NCI-H2081 treated with DMSO at 0.1 percent for 48 hours (cell line): ENCODE data around the gene HPS1.
A peak's percentile ranks its signal among the peaks of the same experiment; 100 is the strongest.

ENCODE experiments used
- DNase-seq: peaks from one replicate; lab custom pipeline; 2025; lab: John Stamatoyannopoulos, UW

The HPS1 gene

DNA sequence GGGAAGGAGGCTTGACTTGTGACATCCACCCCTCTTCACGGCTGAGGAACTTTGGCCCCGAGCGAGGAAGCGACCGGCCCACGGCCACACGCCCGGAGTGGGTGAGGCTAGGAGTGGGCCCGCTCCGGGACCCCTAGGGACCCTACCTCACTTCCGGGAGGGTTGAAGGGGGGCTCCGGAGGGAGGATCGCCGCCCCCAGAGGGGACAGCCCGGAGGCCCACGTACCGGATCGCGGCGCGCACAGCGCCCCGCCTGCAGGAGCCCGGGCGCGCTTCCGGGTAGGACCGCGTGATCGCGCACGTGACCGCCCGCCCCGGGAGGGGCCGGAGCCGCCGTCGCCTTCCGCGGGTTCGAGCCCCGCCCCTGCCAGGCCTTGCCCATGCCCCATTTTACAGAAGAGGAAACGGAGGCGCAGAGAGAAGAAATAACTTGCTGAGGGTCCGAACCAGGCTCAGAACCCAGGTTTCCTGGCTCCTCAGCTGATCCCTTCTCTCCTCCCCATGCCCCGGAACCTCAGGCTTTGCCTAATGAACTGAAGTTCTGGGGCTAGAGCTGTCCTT lies at the start of gene HPS1:
Gene HPS1 (minus strand): TSS at position 275 of the 561 bp plus-strand sequence. CDS start 3,695 bp downstream, outside the sequence.
- no peak for DNase-seq

DNA sequence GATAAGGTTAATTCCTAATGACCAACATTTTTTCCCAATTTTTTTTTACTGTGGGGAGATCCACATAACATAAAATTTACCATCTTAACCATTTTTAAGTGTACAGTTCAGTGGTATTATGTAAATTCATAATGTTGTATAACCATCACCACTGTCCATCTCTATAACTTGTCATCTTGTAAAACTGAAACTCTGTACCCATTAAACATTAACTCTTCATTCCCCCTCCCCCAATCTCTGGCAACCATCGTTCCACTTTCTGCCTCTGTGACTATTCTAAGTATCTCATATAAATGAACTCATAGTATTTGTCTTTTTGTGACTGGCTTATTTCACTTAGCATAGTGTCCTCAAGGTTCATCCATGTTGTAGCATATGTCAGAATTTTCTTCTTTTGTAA lies 46.0 kb upstream of the HPS1 start:
- DNase-seq: no peak

DNA sequence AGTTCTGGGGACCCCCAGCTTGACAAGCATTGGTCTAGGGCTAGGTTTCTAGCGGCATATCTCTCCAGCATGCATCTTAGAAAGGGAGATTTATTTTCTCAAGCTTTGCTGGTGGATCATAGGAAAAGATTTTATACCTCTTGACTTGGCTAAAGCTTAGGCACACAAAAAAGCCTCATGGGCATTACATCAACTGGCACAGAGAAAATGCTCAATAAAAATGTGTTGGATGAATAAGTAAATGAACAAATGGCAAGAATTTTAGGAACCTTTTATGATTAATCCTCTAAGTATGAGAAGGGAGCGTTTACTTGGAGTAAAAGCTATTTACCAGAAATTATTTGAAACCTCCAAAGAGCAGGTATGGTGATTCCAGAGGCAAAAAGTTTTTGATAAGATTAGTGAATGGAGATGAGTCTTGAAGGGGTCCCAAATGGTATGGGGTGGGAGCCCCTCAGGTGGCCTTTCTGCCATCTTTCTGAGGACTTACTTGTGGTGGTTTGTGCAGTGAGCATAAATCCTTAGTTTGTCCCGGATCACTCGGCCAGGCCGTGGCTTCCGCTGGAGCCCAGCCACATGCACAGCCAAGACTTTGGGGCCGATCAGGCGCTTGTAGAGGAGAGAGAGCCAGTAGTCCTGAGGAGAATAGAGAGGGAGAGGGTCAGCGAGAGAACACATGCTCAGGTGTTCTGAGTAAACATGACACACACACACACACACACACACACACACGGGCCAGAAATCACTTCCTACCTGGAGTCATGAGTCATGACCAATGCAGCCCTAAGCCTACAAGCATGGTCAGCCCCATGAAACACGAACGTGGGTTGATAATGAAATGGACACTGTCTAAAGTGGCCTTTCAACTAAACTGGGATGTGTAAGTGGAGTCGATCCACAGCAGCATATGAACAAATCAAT lies 43.1 kb upstream of the HPS1 start:
- no peak for DNase-seq

DNA sequence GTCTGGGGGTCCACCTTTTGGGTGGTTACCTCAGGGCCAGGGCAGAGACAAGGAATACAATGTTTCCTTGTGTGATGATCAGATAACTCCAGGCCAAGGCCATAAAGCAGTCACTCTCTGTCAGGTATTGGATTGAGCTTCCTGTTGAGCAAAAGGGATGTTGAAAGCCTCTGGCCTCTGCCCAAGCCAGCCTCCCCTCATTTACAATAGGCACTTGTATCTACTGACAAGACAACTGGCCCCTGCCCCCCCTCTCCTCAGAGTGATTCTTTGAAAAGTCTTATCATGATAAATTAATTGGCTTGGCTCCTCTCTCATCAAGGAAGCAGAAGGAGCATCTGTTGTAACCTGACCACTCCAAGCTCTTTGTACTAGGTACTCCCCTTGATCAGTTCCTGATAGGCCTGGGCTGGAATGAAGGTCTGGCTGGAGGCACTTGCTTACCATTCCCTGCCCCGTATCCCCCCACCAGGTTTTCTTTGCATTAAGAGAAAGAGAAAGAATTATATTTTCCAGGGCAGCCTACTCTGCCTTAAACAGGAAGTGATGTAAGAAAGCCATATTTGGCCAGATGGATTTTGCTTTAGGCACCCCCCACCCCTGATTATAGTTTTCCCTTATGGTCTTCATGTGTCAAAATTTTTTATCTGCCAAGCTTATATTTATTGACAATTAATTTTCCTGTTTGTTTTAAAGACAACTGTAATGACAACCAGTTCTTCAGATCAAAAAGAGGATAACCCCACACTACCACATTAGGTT lies 42.1 kb upstream of the HPS1 start:
- no peak for DNase-seq

DNA sequence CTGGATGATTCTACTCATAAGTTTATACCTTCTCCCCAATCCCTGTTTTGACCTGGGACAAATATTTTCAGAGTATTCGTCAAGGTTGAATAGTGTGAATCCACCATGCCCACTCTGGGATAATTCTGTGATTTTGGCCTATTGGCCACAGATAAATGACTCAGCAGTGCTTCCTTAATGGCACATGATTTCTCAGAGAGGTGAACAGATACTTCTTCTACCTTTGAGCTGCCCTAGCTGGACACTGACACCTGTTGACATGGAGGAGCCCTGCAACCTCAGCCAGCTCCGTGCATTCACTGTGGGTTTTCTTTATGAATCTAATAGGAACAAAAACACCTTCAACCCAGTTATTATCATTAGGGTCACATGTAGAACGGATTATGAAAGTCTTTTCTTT lies 40.9 kb upstream of the HPS1 start:
- DNase-seq: no peak

DNA sequence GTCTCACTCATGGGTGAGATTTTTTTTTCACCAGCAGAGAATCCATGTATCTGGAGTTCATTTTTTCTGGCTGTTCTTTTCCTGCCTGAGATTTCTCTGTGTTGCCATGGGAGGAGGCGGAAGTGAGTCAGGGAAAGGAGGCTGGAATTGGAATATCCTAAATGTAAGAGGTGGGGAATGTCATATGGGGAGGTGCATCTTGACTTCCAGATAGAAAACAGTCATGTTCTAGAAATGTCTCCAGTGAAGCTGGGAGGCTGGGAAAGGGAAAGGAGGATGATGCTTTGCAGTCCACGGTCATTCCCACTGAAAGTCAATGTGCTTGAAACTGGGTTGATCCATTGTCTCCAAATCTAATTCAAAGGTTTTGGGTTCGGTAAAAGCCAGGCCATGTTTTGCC lies 39.7 kb upstream of the HPS1 start:
- DNase-seq: no peak

DNA sequence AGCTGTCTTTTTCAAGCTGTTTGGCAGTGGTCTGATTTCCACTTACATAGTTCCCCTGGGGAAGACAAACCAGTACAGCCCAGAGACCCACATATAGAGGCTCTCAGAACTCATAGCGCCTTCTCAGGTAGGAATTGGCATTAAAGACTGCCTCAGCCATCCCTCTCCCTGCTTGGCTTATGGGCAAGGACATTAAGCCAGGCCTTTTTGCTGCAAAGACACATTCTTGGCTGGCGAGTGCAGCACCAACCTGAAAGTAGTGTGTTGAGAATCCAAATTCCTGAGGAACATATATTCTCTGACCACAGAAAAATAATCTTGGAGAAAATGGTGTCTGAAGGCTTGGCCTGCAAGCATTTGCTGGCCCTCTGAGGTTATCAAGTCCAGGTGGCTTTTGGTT lies 39.2 kb upstream of the HPS1 start:
- no peak for DNase-seq

DNA sequence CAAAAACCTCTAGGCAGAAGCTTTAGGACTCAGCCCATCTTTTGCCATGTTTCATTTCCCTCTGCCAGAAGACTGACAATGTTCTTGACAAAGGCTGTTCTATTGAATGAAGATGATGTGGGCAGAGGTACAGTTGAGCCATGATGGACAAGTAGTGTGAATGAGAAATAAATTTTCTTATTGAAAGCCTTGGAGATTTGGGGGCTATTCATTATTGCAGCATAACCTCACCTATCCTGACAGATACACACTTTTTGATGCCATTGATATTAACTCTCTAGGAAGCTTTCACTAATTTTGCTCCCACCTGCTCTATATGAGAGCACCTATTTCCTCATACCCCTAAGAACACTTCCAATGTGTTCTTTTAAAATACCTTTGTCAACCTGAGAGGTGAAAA lies 36.9 kb upstream of the HPS1 start:
- DNase-seq: no peak

DNA sequence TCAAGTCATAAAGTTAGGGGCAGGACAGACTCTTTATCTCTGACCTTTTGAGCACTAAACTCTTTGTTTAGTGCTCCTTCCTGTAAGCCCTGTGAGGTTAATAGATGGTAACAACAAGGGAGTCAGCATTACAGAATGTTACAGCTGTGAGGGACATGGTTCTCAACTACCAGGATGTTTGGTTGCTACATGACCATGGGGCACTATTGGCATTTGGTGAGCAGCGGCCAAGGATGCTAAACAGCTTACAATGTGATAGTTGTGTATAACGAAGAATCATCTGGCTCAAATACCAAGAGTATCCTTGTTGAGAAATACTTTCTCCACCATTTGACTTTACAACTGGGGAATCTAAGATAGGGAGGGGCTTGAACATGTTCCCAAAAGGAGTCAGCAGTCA lies 35.4 kb upstream of the HPS1 start:
- DNase-seq: no peak

DNA sequence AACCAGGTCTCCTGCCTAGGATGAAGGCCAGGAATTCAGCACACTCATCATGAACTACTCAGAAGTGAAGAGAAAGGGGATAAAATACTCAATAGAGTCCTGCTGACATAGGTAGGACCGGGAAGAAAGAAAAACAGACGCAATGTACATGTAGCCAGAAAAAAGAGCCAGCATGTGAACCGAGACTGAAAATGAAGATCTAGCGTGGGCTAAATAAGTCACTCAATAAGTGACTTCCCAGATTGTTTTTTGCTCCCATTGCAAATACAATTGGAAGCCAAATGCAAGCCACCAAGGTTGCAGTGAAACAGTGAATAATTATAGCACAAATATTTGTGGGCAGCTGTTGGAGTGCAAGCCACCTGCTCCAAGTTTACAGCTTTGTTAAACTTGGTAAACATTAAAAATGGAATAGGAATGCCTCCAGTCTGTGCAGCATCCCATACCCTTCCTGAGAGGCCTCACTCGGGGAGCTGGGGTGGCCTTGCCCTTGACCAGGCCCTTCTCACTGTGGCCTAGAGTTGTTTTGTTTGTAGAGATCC lies 34.7 kb upstream of the HPS1 start:
- DNase-seq: no peak

DNA sequence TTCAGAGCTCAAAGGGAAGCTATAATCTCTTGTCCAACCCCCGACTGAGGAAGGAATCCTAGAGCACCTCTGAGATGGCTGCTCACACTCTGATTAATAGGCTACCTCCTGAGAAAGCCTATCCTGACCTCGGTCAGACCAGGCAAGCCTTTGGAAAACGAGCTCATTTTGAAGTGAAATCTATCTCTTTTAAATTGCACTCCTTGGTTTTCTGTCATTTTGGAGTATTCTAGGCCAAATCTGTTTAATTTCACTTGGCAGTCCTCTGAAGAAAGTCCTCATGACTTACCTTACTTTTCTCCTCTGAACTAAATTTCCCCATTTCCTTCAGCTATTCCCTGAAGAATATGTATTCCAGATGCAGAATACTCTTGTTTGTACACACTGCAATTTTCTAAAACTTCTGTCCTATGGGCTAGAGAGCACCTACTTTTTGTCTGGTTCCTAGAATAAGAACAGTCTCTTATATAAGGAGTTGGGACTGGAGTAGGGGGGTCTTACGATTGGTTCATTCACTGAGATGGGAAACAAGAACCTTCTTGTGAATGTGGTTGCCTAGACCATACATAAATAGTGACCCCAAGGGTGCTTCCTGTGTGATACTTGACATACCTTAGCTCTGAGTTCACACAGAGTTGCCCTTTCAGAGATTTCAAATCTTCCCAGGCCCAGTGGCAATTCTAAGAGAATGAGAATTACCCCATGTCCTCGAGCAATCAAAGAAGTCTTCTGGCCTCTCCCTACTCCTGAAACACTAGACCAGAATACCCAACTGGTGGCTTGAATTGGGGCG lies 31.9 kb upstream of the HPS1 start:
- DNase-seq: no peak

DNA sequence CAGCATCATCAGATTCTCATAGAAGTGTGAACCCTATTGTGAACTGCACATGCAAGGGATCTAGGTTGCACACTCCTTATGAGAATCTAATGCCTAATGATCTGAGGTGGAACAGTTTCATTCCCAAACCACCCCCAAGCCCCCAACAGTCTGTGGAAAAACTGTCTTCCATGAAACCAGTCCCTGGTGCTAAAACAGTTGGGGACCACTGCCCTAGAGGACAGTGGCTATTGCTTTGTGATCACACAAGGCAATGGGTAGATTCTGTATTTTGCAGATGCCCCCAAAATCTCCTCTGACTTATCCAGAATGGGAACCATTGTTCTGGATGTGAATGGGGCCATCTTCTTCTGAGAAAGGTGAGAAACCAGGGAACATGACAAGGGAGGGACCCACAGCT lies 31.1 kb upstream of the HPS1 start:
- DNase-seq: no peak

DNA sequence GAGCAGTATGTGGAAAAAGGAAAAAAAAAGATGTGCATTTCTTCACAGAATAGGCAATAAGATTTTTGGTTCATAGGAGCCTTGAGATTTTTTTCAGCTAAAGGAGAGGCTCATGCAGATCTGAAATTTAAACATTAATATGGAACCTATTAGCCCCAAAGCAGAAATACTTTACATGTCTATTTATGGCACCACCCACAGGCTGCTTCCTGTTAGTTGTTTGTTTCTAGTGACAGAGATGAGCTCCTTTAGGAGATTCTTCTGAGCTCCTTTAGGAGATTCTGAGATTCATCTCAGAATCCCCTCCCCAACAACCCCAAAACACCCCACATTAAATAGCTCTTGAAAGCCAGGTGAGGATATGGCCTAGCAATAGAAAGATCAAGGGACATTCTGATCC lies 27.9 kb upstream of the HPS1 start:
- no peak for DNase-seq

DNA sequence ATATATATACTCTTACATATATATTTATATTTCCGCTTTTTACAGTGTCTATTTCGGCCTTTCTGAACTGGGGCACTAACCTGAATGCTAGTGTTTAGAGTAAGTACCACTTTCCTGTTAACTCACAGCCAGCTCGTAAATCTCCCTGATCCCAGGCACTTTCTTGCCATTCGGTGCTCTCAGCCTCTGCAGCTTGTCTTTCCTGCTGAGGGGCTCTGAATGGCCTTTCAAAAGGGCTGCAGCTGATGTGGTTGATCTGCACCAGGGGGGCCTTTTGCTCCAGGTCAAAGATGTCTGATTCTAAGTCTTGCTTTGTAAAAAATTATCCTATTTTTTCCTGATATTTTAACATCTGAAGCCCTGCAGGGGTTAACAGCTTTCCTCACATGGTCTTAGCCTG lies 25.5 kb upstream of the HPS1 start:
- no peak for DNase-seq

DNA sequence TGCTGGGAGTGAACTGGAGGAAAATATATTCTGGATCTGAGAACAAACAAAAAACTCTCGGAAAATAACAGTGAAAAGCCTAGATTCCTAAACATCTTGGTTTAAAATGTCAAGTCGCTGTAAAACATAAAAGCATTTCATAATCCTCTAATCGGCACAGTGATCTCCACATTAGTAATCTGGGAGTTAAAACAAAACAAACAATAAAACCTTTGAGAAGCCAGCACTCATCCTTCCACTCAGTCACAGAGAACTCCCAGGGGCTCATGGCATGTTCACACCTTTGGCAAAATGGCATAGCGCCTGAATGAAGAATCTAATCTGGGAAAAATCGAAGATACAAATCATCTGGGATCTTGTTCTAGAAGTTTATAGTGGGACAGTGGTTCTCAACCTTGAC lies 24.1 kb upstream of the HPS1 start:
- no peak for DNase-seq

DNA sequence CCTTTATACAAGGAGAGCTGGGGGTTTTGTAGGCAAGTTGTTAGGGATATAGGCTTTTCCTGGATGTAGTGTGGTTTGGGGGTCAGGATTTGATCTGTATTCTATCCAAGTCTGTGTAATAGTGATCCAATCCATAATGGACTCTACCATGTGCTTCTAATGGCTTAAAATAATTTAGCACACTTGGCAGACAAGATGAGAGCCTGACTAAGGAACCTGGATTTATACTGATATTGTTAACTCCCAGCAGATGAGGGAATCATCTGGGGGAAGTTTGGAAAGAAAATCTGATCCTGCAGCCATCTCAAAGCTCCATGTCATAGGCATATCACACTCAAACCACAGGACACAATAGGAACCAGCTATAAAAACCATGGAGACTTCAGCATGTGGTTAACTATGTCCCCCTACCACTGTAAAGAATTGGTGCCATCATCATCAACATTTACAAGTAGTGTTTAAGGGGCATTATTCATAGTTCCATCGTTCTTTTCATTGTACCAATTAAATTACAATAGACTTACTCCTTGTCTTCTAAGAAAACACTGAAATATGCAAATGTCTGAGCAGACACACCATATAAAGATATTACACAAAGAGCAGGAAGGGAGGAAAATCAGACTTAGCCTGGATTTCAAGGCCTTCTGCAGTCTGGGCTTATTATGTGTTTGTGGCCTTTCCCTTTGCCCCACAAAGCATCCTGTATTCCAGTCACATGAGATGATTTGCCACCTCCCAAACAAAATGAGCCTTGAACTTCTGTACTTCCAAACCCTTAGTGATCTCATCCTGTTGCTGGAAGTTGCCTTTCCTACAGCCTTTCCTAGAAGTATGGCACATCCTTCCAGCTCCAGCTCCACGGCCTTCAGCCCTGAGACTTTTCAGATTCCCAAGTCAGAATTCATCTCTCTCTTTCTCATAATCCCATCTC lies 22.5 kb upstream of the HPS1 start:
- no peak for DNase-seq

DNA sequence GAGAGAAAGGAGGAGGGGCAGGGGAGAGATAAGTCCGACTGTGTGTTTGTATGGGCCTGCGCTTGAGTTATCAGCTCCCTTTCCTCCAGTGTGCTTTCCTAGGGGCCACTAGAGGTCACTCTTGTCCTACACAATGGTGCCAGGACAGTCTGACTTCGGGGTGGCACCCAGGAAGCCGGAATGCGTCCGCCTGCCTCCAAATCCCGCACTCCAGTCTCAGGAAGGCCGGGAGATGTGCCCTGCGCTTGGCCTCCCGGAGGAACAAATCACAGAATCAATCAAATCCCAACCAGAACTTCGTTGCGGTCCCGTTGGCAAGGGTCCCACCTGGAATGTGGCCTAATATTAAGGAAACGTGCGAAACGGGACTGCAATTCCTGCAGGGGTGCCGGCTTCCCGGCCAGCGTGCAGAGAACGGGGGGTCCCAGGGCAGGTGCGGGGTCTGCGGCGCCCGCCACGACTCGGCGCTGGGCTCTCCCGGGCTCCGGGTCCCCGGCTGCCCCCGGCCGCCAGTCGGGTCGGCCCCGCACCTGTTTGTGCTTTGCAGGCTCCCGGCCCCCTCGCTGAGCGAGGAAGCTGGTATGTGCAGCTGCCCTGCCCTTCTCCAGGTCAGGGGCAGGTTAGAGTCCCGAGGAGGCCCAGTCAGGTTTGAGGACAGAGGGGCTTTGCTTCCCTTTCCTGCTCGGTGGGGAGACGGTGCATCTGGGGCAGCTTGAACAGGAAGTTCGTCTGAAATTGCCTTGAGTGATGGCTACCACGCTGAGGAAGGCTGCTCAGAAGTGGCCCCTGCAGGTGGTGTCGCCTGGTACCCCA lies 21.0 kb upstream of the HPS1 start:
- DNase-seq: peak; percentile 4

DNA sequence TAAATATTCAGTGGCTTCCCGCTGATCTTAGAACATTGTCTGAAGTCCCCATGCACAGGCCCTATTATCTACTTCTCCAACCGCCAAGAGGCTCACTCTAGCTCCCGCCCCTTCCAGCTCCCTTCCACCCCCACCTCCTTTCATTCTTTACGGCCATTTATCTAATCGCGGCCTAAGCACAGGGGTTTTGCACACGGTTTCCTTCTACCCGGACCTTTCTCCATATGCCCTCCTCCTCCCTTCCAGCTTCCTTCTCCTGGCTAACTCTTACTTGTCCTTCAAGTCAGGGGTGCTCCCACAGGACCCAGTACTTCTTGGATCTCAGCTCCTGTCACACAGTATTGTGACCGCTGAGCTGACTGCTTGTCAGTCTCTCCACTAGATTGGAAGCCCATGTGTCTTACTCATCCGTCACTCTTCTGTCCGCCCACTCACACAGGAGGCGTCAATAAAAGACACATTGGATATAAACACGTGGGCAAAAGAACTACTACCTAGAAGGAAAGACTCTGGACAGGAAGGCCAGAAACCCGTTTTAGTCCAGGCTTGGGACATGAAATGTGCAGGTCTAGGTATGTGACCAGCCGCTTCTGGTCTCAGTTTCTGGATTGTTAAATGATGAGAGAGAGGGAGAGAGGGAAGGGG lies 20.2 kb upstream of the HPS1 start:
- DNase-seq: no peak

DNA sequence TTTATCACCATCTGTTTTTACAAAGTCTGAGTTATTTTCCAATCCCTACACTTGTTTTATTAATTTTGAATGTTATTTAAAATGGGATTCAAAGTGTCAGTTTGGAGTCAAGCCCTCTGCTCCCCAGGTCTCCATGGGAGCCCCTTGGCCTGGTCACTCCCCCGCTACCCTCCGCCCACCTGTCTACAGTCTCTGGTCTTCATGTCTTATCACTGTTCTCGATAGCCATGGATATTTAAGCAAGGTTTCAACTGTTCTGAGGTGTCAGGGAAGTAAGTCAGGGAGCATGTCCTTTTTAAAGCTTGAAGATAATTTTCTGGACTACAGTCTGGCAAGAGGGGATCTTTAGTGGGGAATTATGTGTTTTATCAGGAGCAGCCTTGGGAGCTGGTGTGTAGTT lies 19.1 kb upstream of the HPS1 start:
- DNase-seq: no peak
